ENCODE results near the gene ALDH9A1.

DNA sequence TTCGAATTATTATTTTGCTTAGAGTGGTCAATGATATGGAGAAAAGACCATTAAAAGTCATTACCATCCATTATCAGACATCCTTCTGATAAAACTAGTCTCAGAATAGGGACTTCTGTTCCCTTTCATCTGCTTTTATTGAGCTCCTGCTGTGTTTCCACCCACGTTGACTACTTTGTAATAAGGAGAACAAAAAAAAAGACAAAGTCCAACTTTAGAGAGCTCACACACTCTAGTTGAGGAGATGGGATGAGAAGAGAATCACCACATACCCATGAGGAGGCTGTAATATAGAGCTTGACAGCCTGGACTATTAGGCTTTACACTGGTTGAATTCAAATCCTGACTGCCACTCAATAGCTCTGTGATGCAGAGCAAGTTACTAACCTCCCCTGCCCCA is 27.8 kb upstream of the ALDH9A1 start:
- TF ChIP-seq CTCF (conservative IDR thresholded peaks at IDR 0.05; ENCODE audit: low read depth, low read length): no peak
- TF ChIP-seq EZH2 (IDR thresholded peaks at IDR 0.05; ENCODE audit: low read length, unreplicated experiment): no peak

All from PC-3 (cell line).